B cell (primary cell): ENCODE data around the gene MAPKBP1. TPM values are rescaled to one million over a fixed set of nuclear protein-coding genes. Genes with fewer than 3 reads are reported as not detected.

Experiments used
- ATAC-seq: fragments of 200-7000 bp; cut with Tn5 transposase; one replicate; pipeline ENCODE4 v1.10.0; 2021; ENCODE audit warnings: low read depth, mild to moderate bottlenecking, moderate number of reproducible peaks, moderate library complexity
- CTCF ChIA-PET: fragments of 350-600 bp; sonication (Branson Sonifier 250); formaldehyde crosslinking; loops from one replicate; lab custom pipeline; 2021; ENCODE audit warnings: antibody characterized with exemption, inconsistent platforms; lab: Charles Lee
- POLR2A ChIA-PET: fragments of 350-600 bp; sonication (Branson Sonifier 250); formaldehyde crosslinking; loops from one replicate; lab custom pipeline; 2021; ENCODE audit warnings: antibody characterized with exemption; lab: Charles Lee
- DNase-seq: peaks from one replicate; pipeline ENCODE4 v3.0.0; 2013
- H2AFZ ChIP-seq: 2 replicates; pipeline ENCODE4 v1.6.1; 2012; ENCODE audit warnings: mild to moderate bottlenecking, low read depth, low read length; ENCODE audit not compliant: insufficient read depth, poor library complexity, severe bottlenecking
- H3K27ac ChIP-seq, 2 donors: 1 replicate in 1 of 2; 2 replicates in 1 of 2; pipeline ENCODE4 v1.5.1; 2012 to 2013; ENCODE audit warnings: low read length in 2 of 2, mild to moderate bottlenecking in 2 of 2, moderate library complexity in 1 of 2
- H3K27me3 ChIP-seq, 4 experiments: fragments of 200-600 bp in 1 of 4; sonication (generic) in 1 of 4; replicated peaks in 1 of 4; 1 replicate in 2 of 4; 2 replicates in 2 of 4; pipeline versions ENCODE4 v1.6.1 to v1.7.0; 2013 to 2016; ENCODE audit warnings: low read length in 3 of 4, mild to moderate bottlenecking in 2 of 4, mixed read lengths in 1 of 4, moderate library complexity in 1 of 4; ENCODE audit not compliant: insufficient read depth in 4 of 4, control insufficient read depth in 3 of 4; ENCODE audit errors: control extremely low read depth in 1 of 4
- H3K36me3 ChIP-seq, 2 experiments: replicated peaks in 1 of 2; 1 replicate in 1 of 2; 2 replicates in 1 of 2; pipeline versions ENCODE4 v1.6.1 to v1.7.1; 2013; ENCODE audit warnings: low read length in 1 of 2; ENCODE audit not compliant: insufficient read depth in 2 of 2, control insufficient read depth in 1 of 2; ENCODE audit errors: control extremely low read depth in 1 of 2, extremely low read depth in 1 of 2
- H3K4me1 ChIP-seq, 2 donors: fragments of 200-600 bp in 1 of 2; sonication (generic) in 1 of 2; 1 replicate in 1 of 2; 2 replicates in 1 of 2; pipeline versions ENCODE4 v1.5.1 to v1.6.1; 2013 to 2017; ENCODE audit warnings: low read length in 2 of 2; ENCODE audit not compliant: control insufficient read depth in 2 of 2, insufficient read depth in 2 of 2
- H3K4me2 ChIP-seq: replicated peaks from 2 replicates; pipeline ENCODE3; 2012; ENCODE audit warnings: mild to moderate bottlenecking, low read depth, low read length; ENCODE audit not compliant: poor library complexity, severe bottlenecking
- H3K4me3 ChIP-seq, 5 experiments: fragments of 200-600 bp in 1 of 5; sonication (generic) in 1 of 5; 1 replicate in 3 of 5; 2 replicates in 2 of 5; pipeline versions ENCODE4 v1.5.1 to v1.7.0; 2011 to 2016; ENCODE audit warnings: low read length in 4 of 5, mild to moderate bottlenecking in 4 of 5, low read depth in 2 of 5, control low read depth in 1 of 5, moderate library complexity in 1 of 5; ENCODE audit not compliant: insufficient read depth in 1 of 5; ENCODE audit errors: control extremely low read depth in 1 of 5, extremely low read depth in 1 of 5
- H3K79me2 ChIP-seq: fragments of 200-600 bp; sonication (generic); one replicate; pipeline ENCODE4 v1.6.0; 2016; ENCODE audit warnings: low read length; ENCODE audit not compliant: control insufficient read depth, insufficient read depth
- H3K9ac ChIP-seq: fragments of 200-600 bp; sonication (generic); 2 replicates; pipeline ENCODE4 v1.6.1; 2017; ENCODE audit warnings: mild to moderate bottlenecking, low read length, moderate library complexity
- H3K9me3 ChIP-seq, 3 donors: one replicate each; pipeline versions ENCODE4 v1.6.1 to v1.7.1; 2013; ENCODE audit warnings: low read length in 2 of 3; ENCODE audit not compliant: control insufficient read depth in 2 of 3, insufficient read depth in 1 of 3; ENCODE audit errors: control extremely low read depth in 1 of 3
- H4K20me1 ChIP-seq: 2 replicates; pipeline ENCODE4 v1.6.0; 2012; ENCODE audit warnings: mild to moderate bottlenecking, low read length; ENCODE audit not compliant: insufficient read depth, control insufficient read depth, poor library complexity, severe bottlenecking
- H3K27ac Mint-ChIP-seq: one replicate; pipeline ENCODE4 v1.8.0; 2021; ENCODE audit warnings: mixed read lengths
- H3K27me3 Mint-ChIP-seq: one replicate; pipeline ENCODE4 v1.8.0; 2021; ENCODE audit warnings: mixed read lengths
- H3K4me1 Mint-ChIP-seq: one replicate; pipeline ENCODE4 v1.8.0; 2021; ENCODE audit warnings: mixed read lengths
- H3K4me3 Mint-ChIP-seq: one replicate; pipeline ENCODE4 v1.8.0; 2021; ENCODE audit warnings: mixed read lengths
- H3K9me3 Mint-ChIP-seq: one replicate; pipeline ENCODE4 v1.8.0; 2022; ENCODE audit warnings: mixed read lengths; ENCODE audit not compliant: insufficient read depth
- EZH2 ChIP-seq: IDR thresholded peaks from 2 replicates; pipeline ENCODE4 v1.6.1; 2012; ENCODE audit warnings: borderline replicate concordance, low read depth, mild to moderate bottlenecking, moderate library complexity, low read length; ENCODE audit not compliant: insufficient read depth, poor library complexity, severe bottlenecking
- WGBS: methylation state at CpG from one replicate; pipeline ENCODE4 v1.1.5; 2013; ENCODE audit warnings: missing lambda C conversion rate; ENCODE audit not compliant: insufficient coverage; 5-methylcytosine and 5-hydroxymethylcytosine counted together
- intact Hi-C: fragments of 100-400 bp; cut with micrococcal nuclease; formaldehyde crosslinking; loops from one replicate; pipeline ENCODE4 v1.10.0; 2022
- polyA plus RNA-seq: library from polyadenylated mRNA; depleted of rRNA; stranded (reverse); fragments of >200 nt; gene quantifications from 2 replicates; pipeline ENCODE4 v1.2.3, GENCODE V29; 2012
- total RNA-seq, 2 donors: library from RNA; stranded (reverse); fragments of 120-200 nt in 1 of 2; gene quantifications; 1 replicate in 1 of 2; 2 replicates in 1 of 2; pipeline versions ENCODE4 v1.2.3 to v1.2.4, GENCODE V29; 2013 to 2022
- TF ChIP-seq, protein P1 (sequence below): fragments of 200-600 bp; IDR thresholded peaks from one replicate; pipeline ENCODE4 v1.8.0; 2022; ENCODE audit warnings: antibody characterized with exemption, mild to moderate bottlenecking

Gene MAPKBP1
- total and polyA plus RNA-seq, 2 donors (not counting 1 experiment from before 2014, with no cell fraction given) = 14.1 to 59.2 TPM

DNA sequence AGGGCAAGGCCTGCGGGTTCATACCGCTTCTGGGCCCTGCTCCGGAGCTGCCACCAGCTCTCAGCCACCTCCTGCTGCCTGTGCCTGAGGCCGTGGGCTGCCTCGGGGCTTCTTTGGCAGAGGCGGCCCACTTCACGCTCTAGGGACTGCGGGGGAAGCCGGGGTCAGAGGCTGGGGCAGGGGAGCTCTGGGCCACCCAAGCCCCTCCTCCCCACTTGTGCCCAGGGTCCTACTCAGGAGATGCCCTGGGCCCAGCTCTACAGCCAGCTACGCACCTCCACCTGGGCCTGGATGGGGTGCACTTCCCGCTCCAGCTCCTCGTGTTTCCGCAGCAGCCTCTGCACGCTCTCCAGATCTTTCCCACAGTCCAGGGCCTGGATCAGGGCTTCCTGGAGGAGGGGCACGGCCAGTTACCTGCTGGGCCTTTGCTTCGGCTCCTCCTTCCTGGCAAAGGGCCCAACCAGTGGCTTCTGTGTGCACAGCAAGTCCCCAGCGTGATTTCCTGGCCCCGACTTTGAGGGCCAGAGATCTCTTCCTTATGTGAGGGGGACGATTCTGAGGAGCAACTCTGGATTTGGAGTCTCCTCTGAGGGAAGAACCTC, 88.3 kb downstream of the MAPKBP1 start:
- POLR2A ChIA-PET = no interaction called here

DNA sequence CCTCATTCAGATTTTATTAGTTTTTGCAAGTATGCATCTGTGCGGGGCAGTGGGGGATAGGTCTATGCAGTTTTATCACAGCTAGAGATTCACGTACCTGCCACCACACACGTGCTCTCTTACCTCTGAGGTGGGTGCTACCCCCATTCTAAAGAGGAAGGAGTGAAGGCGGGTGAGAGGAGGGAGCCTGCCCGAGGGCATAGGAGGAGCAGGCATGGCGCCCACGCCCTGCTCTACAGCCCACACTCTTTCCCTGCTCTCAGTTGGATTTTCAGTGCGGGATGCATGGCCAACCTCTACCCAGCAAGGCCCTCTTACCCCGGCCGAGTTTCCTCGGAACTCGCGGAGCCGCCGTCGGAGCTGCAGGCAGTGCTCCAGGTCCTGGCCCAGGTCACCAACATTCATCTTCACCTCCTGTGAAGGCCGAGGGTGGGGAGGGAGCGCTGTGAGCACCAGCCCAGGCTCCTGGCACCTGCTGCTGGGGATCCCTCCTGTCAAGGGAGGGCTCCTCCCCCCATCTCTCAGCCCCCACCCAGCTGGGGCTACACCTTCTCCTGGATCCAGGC, 91.3 kb downstream of the MAPKBP1 start:
- ChIA-PET POLR2A (no interaction called here), CTCF (interaction anchor here (0.6 kb wide), 1 partner anchor 401 kb away, joined by 3 read pairs; no protein-coding TSS in a partner anchor)
- Histone ChIP-seq H3K36me3 (no peaks in the 10 kb centered on the region), H3K9ac (no peak overlapping the region), H3K79me2 (no peaks in the 10 kb centered on the region), H3K4me2 (no peak overlapping the region), H3K27me3 (no peaks in the 10 kb centered on the region), H3K4me1 (no peaks in the 10 kb centered on the region), H3K27ac (no peak overlapping the region), H3K4me3 (no peak overlapping the region), H4K20me1 (no peaks in the 10 kb centered on the region), H2AFZ (no peak overlapping the region), H3K9me3 (no peaks in the 10 kb centered on the region)
- TF ChIP-seq EZH2 = no peak
- TF ChIP-seq, protein P1, sequence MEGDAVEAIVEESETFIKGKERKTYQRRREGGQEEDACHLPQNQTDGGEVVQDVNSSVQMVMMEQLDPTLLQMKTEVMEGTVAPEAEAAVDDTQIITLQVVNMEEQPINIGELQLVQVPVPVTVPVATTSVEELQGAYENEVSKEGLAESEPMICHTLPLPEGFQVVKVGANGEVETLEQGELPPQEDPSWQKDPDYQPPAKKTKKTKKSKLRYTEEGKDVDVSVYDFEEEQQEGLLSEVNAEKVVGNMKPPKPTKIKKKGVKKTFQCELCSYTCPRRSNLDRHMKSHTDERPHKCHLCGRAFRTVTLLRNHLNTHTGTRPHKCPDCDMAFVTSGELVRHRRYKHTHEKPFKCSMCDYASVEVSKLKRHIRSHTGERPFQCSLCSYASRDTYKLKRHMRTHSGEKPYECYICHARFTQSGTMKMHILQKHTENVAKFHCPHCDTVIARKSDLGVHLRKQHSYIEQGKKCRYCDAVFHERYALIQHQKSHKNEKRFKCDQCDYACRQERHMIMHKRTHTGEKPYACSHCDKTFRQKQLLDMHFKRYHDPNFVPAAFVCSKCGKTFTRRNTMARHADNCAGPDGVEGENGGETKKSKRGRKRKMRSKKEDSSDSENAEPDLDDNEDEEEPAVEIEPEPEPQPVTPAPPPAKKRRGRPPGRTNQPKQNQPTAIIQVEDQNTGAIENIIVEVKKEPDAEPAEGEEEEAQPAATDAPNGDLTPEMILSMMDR = no peak
- intact Hi-C loops = no loop called here
- Mint-ChIP-seq H3K27ac (no peak overlapping the region), H3K27me3 (no peaks in the 10 kb centered on the region), H3K9me3 (no peaks in the 10 kb centered on the region), H3K4me1 (no peaks in the 10 kb centered on the region), H3K4me3 (no peak overlapping the region)
- WGBS = 88% methylated on average over 6 of the region's 18 CpGs
- ATAC-seq (no peak), DNase-seq (no peak)

More for the DNA sequence above, 88.3 kb downstream of the MAPKBP1 start:
- H3K4me1 ChIP-seq = peaks cover 0 to 6% of the 10 kb centered on the region in 2 donors
- Mint-ChIP-seq H3K4me3 (no peak overlapping the region), H3K4me1 (no peaks in the 10 kb centered on the region), H3K9me3 (no peaks in the 10 kb centered on the region), H3K27ac (no peak overlapping the region), H3K27me3 (no peaks in the 10 kb centered on the region)
- TF ChIP-seq EZH2 = no peak
- TF ChIP-seq, protein P1 = no peak
- peaks cover 0 to 3% (median 0%) of the 10 kb centered on the region in 4 experiments for H3K27me3 ChIP-seq
- no peak overlapping the region for H3K4me2 ChIP-seq
- no peak overlapping the region for H2AFZ ChIP-seq
- no peaks in the 10 kb centered on the region for H4K20me1 ChIP-seq
- intact Hi-C loops = no loop called here
- no peak overlapping the region for H3K27ac ChIP-seq
- H3K79me2 ChIP-seq = no peaks in the 10 kb centered on the region
- no peak overlapping the region for H3K4me3 ChIP-seq
- ATAC-seq = no peak
- DNase-seq = no peak
- H3K9ac ChIP-seq = no peak overlapping the region
- H3K36me3 ChIP-seq = no peaks in the 10 kb centered on the region
- H3K9me3 ChIP-seq = no peaks in the 10 kb centered on the region
- CTCF ChIA-PET = interaction anchor here (0.6 to 1.9 kb wide), 4 partner anchors 32 to 90 kb away, joined by 3 to 8 read pairs (median 3); partner anchors contain the start of gene MAPKBP1
- WGBS = 84% methylated on average over 16 of the region's 19 CpGs
